SK-N-SH treated with all-trans-retinoic acid at 6 μM for 48 hours (cell line): ENCODE results near the gene GPRC5B.
A peak's percentile ranks its signal among the peaks of the same experiment; 100 is the strongest.

Experiments used
- ATAC-seq: fragments of 200-7000 bp; cut with Tn5 transposase; 3 replicates; pipeline ENCODE4 v1.9.1; 2020; ENCODE audit warnings: mild to moderate bottlenecking, moderate library complexity
- ARNTL ChIP-seq: fragments of 450-650 bp; formaldehyde crosslinking; IDR thresholded peaks from 2 replicates; pipeline ENCODE4 v1.5.0; 2020; ENCODE audit warnings: low read depth, mild to moderate bottlenecking, moderate library complexity, borderline replicate concordance
- BACH2 ChIP-seq: fragments of 250-450 bp; sonication (Bioruptor Pico); IDR thresholded peaks from 2 replicates; pipeline ENCODE4 v1.9.0; 2021; ENCODE audit warnings: mild to moderate bottlenecking, borderline replicate concordance
- CREB5 ChIP-seq: fragments of 250-450 bp; sonication (Bioruptor Pico); IDR thresholded peaks from 2 replicates; pipeline ENCODE4 v1.5.1; 2020; ENCODE audit warnings: low read depth, mild to moderate bottlenecking, moderate library complexity
- CSDC2 ChIP-seq: fragments of 250-450 bp; sonication (Bioruptor Pico); IDR thresholded peaks from 2 replicates; pipeline ENCODE4 v1.5.0; 2020; ENCODE audit warnings: mild to moderate bottlenecking, moderate library complexity
- GLIS3 ChIP-seq: fragments of 250-450 bp; sonication (Bioruptor Pico); IDR thresholded peaks from 2 replicates; pipeline ENCODE4 v1.5.0; 2020; ENCODE audit warnings: mild to moderate bottlenecking, moderate library complexity
- ISL1 ChIP-seq: fragments of 250-450 bp; sonication (Bioruptor Pico); IDR thresholded peaks from 2 replicates; pipeline ENCODE4 v2.1.2; 2022; ENCODE audit warnings: mild to moderate bottlenecking, moderate library complexity
- RARB ChIP-seq: fragments of 250-450 bp; sonication (Bioruptor Pico); IDR thresholded peaks from 2 replicates; pipeline ENCODE4 v1.8.0; 2021; ENCODE audit warnings: mild to moderate bottlenecking, moderate library complexity
- TCF4 ChIP-seq: fragments of 250-450 bp; sonication (Bioruptor Pico); IDR thresholded peaks from 2 replicates; pipeline ENCODE4 v1.8.0; 2021; ENCODE audit warnings: mild to moderate bottlenecking, moderate library complexity, borderline replicate concordance
- TOX ChIP-seq: fragments of 250-450 bp; sonication (Bioruptor Pico); IDR thresholded peaks from 2 replicates; pipeline ENCODE4 v1.8.0; 2021; ENCODE audit warnings: mild to moderate bottlenecking, moderate library complexity, borderline replicate concordance
- ZC3H10 ChIP-seq: fragments of 250-450 bp; sonication (Bioruptor Pico); IDR thresholded peaks from 2 replicates; pipeline ENCODE4 v1.5.1; 2021; ENCODE audit warnings: mild to moderate bottlenecking, moderate library complexity
- ZFP3 ChIP-seq: fragments of 250-450 bp; sonication (Bioruptor Pico); IDR thresholded peaks from 2 replicates; pipeline ENCODE4 v1.5.0; 2020; ENCODE audit warnings: mild to moderate bottlenecking, moderate library complexity
- ZFP30 ChIP-seq: fragments of 450-650 bp; formaldehyde crosslinking; IDR thresholded peaks from 2 replicates; pipeline ENCODE4 v1.5.0; 2022; ENCODE audit warnings: mild to moderate bottlenecking, moderate library complexity
- ZNF8 ChIP-seq: fragments of 450-650 bp; formaldehyde crosslinking; IDR thresholded peaks from 2 replicates; pipeline ENCODE4 v1.5.0; 2020; ENCODE audit warnings: mild to moderate bottlenecking, moderate library complexity
- TF ChIP-seq, protein P1 (sequence below): fragments of 250-450 bp; sonication (Bioruptor Pico); IDR thresholded peaks from 2 replicates; pipeline ENCODE4 v1.8.0; 2020; ENCODE audit warnings: mild to moderate bottlenecking, moderate library complexity, borderline replicate concordance
- TF ChIP-seq, protein P2 (sequence below): fragments of 250-450 bp; sonication (Bioruptor Pico); IDR thresholded peaks from 2 replicates; pipeline ENCODE4 v1.5.1; 2021; ENCODE audit warnings: mild to moderate bottlenecking, moderate library complexity
- TF ChIP-seq, protein P3 (sequence below): fragments of 250-450 bp; sonication (Bioruptor Pico); IDR thresholded peaks from 2 replicates; pipeline ENCODE4 v1.8.0; 2021; ENCODE audit warnings: low read depth, mild to moderate bottlenecking, moderate library complexity, borderline replicate concordance

Gene GPRC5B

GRCh38 chr16:19879241-19879792 is 5.3 kb downstream of the GPRC5B start:
- peak; percentile 40 for ATAC-seq
- TF ChIP-seq TOX (CRISPR knock-in tag), result no peak
- TF ChIP-seq ZFP30 (CRISPR knock-in tag), result no peak
- no peak for TF ChIP-seq ARNTL
- TF ChIP-seq ZFP3 (CRISPR knock-in tag), result 0 out of 2 replicates have a peak, but pooled peaks have one; percentile 43
- TF ChIP-seq ISL1 (CRISPR knock-in tag), result no peak

- no peak for TF ChIP-seq GLIS3 (CRISPR knock-in tag)
- TF ChIP-seq TOX (CRISPR knock-in tag), result no peak
- TF ChIP-seq, protein P1, sequence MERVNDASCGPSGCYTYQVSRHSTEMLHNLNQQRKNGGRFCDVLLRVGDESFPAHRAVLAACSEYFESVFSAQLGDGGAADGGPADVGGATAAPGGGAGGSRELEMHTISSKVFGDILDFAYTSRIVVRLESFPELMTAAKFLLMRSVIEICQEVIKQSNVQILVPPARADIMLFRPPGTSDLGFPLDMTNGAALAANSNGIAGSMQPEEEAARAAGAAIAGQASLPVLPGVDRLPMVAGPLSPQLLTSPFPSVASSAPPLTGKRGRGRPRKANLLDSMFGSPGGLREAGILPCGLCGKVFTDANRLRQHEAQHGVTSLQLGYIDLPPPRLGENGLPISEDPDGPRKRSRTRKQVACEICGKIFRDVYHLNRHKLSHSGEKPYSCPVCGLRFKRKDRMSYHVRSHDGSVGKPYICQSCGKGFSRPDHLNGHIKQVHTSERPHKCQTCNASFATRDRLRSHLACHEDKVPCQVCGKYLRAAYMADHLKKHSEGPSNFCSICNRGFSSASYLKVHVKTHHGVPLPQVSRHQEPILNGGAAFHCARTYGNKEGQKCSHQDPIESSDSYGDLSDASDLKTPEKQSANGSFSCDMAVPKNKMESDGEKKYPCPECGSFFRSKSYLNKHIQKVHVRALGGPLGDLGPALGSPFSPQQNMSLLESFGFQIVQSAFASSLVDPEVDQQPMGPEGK, result no peak
- TF ChIP-seq ZC3H10, result no peak
- TF ChIP-seq CSDC2 (CRISPR knock-in tag), result no peak
- no peak for TF ChIP-seq RARB (CRISPR knock-in tag)
- TF ChIP-seq BACH2 (CRISPR knock-in tag), result no peak
- no peak for TF ChIP-seq ARNTL
- no peak for TF ChIP-seq CREB5 (CRISPR knock-in tag)
- ATAC-seq, result no peak
Observed at GRCh38 chr16:19878757-19879156, 5.9 kb downstream of the GPRC5B start.

GRCh38 chr16:19876501-19877059 is 8.1 kb downstream of the GPRC5B start:
- ATAC-seq, result no peak
- TF ChIP-seq ZFP30 (CRISPR knock-in tag), result no peak
- TF ChIP-seq, protein P2, sequence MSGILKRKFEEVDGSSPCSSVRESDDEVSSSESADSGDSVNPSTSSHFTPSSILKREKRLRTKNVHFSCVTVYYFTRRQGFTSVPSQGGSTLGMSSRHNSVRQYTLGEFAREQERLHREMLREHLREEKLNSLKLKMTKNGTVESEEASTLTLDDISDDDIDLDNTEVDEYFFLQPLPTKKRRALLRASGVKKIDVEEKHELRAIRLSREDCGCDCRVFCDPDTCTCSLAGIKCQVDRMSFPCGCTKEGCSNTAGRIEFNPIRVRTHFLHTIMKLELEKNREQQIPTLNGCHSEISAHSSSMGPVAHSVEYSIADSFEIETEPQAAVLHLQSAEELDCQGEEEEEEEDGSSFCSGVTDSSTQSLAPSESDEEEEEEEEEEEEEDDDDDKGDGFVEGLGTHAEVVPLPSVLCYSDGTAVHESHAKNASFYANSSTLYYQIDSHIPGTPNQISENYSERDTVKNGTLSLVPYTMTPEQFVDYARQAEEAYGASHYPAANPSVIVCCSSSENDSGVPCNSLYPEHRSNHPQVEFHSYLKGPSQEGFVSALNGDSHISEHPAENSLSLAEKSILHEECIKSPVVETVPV (CRISPR knock-in tag), result no peak
- TF ChIP-seq CSDC2 (CRISPR knock-in tag), result no peak
- no peak for TF ChIP-seq ZC3H10
- TF ChIP-seq, protein P3, sequence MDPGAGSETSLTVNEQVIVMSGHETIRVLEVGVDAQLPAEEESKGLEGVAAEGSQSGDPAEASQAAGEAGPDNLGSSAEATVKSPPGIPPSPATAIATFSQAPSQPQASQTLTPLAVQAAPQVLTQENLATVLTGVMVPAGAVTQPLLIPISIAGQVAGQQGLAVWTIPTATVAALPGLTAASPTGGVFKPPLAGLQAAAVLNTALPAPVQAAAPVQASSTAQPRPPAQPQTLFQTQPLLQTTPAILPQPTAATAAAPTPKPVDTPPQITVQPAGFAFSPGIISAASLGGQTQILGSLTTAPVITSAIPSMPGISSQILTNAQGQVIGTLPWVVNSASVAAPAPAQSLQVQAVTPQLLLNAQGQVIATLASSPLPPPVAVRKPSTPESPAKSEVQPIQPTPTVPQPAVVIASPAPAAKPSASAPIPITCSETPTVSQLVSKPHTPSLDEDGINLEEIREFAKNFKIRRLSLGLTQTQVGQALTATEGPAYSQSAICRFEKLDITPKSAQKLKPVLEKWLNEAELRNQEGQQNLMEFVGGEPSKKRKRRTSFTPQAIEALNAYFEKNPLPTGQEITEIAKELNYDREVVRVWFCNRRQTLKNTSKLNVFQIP (CRISPR knock-in tag), result no peak
- no peak for TF ChIP-seq TCF4 (CRISPR knock-in tag)
- no peak for TF ChIP-seq GLIS3 (CRISPR knock-in tag)

DNA sequence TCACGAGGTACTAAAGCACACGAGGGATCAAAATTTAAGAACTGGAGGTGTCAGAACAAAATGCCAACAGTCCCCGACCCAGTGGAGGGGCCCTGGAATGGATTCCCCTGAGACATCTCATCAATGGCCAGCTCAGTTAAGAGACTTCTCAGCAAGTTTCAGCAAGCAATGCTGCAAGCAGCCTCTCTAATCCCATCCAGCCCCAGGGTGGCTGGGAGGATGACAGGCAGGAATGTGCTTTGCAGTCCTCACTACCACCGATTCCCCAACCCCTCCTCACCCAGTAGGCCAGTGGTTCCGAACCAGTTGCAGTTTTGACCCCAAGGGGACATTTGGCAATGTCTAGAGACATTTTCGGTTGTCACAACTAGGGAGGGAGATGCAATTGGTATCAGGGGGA is 8.7 kb downstream of the GPRC5B start:
- ATAC-seq, result no peak
- TF ChIP-seq, protein P2 (CRISPR knock-in tag), result no peak
- TF ChIP-seq ZFP30 (CRISPR knock-in tag), result no peak
- no peak for TF ChIP-seq ZNF8 (CRISPR knock-in tag)
- TF ChIP-seq ISL1 (CRISPR knock-in tag), result no peak

DNA sequence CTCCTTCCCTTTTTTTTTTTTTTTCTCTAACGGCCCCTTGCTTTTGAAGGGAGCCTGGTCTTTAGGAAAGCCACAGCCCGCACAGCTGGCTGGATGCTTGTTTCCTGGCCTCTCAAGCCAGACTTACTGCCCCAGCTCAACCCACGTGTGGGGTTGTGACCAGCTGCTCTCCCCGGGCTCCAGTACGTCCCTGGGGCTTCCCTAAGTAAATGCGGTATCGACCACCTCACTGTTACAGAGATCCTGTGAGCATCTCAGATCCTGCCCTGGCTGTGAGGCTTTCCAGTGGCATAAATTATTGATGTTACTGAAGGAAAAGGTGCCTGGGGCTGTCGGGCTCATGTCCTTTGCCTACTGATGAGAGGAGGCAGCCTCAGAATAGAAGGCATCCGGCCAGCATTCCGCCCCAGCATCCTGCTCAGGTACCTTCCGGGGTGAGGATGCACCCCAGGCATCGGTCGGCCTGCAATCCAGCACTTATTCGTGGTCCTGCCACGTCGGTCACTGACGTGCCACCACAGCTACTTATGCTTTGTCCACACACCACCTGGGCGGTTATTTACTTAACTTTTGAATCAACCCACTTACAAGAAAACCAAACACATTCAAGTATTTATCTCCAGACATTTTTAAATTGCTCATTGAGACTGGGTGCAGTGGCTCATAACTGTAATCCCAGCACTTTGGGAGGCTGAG is 9.6 kb downstream of the GPRC5B start:
- ATAC-seq, result no peak
- TF ChIP-seq CREB5 (CRISPR knock-in tag), result no peak
